ENCODE measurements around the gene OCIAD1. TPM values are rescaled to one million over a fixed set of nuclear protein-coding genes. Genes with fewer than 3 reads are reported as not detected.
"Not testable (repeated sequence)": the region's sequence is repeated elsewhere in the genome, so short reads cannot be mapped to it uniquely, and the experiment has no call there.

OCIAD1 gene
- total RNA-seq, 1 donor: 43.4 TPM

DNA sequence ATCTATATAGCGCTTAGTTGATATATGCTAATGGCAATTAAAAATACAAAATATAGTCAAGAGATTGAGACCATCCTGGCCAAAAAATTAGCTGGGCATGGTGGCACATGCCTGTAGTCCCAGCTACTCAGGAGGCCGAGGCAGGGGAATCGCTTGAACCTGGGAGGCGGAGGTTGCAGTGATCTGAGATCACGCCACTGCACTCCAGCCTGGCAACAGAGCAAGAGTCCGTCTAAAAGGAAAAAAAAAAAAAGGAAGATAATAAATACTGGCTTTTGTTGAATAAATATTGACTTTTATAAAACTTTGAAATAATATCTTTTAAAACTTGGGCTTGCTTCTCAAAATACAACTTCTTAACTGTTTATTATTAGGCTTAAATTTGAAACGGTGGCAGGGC lies 14.6 kb upstream of the OCIAD1 start:
- not testable (repeated sequence) for DNase-seq (ENCODE audit: low read depth in 2 of 3, low spot score in 2 of 3)

DNA sequence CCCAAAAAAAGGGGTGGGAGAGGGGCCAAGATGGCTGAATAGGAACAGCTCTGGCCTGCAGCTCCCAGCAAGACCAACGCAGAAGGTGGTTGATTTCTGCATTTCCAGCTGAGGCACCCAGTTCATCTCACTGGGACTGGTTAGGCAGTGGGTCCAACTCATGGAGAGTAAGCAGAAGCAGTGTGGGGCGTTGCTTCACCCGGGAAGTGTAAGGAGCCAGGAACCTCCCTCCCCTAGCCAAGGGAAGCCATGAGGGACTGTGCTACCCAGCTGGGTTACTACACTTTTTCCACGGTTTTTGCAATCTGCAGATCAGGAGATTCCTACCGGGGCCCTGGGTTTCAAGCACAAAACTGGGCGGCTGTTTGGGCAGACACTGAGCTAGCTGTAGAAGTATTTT lies 13.9 kb upstream of the OCIAD1 start:
- no peak for DNase-seq (ENCODE audit: low read depth in 2 of 3, low spot score in 2 of 3)

DNA sequence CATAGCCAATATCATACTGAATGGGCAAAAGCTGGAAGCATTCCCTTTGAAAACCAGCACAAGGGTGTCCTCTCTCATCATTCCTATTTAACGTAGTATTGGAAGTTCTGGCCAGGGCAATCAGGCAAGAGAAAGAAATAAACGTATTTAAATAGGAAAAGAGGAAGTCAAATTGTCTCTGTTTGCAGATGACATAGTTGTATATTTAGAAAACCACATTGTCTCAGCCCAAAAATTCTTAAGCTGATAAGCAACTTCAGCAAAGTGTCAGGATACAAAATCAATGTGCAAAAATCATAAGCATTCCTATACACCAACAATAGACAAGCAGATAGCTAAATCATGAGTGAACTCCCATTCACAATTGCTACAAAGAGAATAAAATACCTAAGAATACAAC lies 9.5 kb upstream of the OCIAD1 start:
- DNase-seq (ENCODE audit: low read depth in 2 of 3, low spot score in 2 of 3): peak in 1 of 3 donors; percentile 21

DNA sequence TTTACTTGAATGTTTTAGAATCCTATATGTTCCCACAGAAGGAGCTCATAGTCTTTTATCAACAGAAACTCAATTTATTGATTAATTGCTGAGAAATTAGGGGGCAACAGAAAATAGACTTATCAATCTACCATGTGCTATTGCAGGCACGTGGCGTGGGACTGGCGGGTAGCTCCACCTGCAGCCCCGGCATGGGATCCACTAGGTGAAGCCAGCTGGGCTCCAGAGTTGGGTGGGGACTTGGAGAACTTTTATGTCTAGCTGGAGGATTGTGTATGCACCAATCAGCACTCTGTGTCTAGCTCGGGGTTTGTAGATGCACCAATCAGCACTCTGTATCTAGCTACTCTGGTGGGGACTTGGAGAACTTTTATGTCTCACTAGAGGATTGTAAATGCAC lies 3.3 kb upstream of the OCIAD1 start:
- DNase-seq (ENCODE audit: low read depth in 2 of 3, low spot score in 2 of 3): no peak

DNA sequence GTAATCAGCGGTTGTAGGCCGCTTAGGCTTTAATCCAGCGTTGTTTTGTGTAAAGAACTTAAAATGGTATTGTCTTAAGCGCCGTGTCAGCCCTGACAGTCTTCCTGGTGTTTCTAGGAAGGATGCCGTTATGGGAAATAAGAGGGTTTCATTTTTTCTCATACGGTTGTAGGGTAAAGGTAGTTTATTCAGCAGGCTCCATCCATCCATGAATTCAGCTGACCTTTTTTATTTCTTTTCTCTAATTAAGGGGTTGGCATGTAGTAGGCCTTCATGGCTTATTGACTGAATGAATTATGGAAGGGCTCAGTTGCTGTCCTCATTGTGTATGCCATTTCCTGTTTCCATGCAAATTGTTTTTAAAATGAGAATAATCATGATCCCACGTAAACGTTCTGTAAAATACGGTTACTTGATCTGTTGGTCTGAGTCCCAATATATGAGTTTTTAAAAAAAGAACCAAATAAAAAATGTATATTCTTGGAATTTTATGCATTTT lies 693 bp downstream of the OCIAD1 start:
- peak in 1 of 3 donors; percentile 32 for DNase-seq (ENCODE audit: low read depth in 2 of 3, low spot score in 2 of 3)

DNA sequence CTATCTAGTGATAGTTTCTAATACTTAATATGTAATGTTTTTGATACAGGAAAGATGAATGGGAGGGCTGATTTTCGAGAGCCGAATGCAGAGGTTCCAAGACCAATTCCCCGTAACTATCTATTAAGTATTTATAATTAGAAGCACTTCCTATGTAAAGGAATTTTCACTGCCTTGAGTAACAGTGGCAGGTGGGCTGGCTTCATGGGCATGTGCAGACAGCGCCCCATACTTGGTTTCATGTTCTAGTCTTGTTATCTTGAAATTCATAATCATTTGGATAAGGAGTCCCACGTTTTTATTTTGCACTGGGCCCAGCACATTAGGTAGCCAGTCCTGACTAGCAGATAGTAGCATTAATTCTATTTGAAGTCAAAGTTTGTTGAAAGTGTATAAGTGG lies 1.7 kb downstream of the OCIAD1 start:
- DNase-seq (ENCODE audit: low read depth in 2 of 3, low spot score in 2 of 3): no peak

DNA sequence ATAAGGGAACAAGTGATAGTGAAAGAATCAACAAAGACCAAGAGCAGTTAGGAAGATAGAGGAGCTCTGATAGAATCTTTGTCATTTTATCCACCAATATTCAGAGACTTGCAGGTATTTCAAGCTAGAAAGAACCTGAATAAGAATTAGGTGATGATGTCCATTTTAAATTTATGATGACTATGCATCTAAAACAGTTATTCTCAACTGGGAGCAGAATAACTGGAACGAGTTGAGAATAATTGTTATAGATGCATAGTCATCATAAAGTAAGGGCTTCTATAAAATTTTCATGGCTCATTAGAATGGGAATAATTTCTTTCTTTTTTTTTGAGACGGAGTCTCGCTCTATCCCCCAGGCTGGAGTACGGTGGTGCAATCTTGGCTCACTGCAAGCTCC lies 5.8 kb downstream of the OCIAD1 start:
- DNase-seq (ENCODE audit: low read depth in 2 of 3, low spot score in 2 of 3): no peak

DNA sequence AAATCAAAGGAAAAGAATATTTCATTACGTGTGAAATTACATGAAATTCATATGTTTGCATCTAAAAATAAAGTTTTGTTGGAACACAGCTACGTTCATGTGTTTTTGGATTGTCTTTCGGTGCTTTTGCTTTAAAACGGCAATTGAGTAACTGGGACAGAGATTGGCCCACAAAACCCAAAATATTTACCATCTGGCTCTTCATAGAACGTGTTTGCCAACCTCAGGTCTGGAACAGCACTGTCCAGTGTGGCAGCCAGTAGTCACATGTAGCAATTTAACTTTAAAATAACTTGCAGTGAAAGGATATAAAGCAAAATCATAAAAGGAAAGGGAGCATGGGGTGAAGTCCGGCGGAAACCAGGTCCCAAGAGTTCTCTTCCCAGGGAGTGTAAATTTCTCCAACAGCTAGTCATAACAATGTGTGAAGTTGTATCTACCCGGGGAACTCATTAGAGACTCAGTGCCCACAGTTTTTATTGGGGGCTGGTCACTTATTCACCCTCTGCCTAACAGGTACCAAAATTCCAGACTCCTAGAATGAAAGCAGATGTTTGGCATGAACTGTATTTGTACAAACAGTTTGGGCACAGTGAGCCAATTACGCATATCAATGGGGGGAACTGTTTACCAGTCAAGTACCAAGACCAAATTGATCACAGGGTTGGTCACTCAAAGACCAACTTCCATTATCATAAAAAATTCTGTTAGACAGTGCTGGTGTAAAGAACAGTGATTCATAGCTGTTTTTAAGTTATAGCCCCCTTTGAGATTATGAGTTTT lies 10.3 kb downstream of the OCIAD1 start:
- DNase-seq (ENCODE audit: low read depth in 2 of 3, low spot score in 2 of 3): no peak

DNA sequence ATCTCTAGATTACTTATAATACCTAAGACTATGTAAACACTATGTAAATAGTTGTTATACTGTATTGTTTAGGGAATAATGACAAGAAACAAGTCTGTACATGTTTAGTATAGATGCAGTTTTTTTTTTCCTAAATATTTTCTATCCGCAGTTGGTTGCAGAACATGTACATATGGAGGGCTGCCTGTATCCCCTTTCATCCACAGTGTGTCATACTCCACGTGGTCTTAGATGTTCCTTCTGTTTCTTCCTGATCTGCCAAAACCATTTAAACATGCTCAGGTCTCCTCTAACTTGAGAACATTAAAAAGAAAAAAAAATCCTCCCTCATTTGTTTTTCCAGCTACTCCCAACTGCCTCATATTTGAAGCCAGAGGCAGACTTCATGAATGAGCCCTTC lies 14.0 kb downstream of the OCIAD1 start:
- DNase-seq (ENCODE audit: low read depth in 2 of 3, low spot score in 2 of 3): no peak

DNA sequence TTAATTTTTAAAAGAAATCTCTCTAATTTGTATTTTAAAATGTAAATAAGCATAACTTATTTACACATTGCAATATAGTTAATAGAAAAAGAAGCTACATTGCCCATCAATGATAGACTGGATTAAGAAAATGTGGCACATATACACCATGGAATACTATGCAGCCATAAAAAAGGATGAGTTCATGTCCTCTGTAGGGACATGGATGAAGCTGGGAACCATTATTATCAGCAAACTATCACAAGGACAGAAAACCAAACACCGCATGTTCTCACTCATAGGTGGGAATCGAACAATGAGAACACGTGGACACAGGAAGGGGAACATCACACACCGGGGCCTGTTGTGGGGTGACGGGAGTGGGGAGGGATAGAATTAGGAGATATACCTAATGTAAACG lies 17.9 kb downstream of the OCIAD1 start:
- not testable (repeated sequence) for DNase-seq (ENCODE audit: low read depth in 2 of 3, low spot score in 2 of 3)

DNA sequence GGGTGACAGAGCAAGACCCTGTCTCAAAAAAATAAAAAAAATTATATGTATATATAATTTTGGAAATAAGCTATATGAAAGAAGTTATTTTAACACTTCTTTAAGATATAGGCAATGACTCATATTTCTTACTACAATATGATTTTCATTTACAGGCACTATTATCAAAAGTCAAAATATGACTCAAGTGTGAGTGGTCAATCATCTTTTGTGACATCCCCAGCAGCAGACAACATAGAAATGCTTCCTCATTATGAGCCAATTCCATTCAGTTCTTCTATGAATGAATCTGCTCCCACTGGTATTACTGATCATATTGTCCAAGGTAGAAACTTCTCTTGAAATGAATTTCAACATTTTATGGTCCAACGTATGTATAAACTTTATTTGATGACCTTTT lies 20.8 kb downstream of the OCIAD1 start:
- no peak for DNase-seq (ENCODE audit: low read depth in 2 of 3, low spot score in 2 of 3)

DNA sequence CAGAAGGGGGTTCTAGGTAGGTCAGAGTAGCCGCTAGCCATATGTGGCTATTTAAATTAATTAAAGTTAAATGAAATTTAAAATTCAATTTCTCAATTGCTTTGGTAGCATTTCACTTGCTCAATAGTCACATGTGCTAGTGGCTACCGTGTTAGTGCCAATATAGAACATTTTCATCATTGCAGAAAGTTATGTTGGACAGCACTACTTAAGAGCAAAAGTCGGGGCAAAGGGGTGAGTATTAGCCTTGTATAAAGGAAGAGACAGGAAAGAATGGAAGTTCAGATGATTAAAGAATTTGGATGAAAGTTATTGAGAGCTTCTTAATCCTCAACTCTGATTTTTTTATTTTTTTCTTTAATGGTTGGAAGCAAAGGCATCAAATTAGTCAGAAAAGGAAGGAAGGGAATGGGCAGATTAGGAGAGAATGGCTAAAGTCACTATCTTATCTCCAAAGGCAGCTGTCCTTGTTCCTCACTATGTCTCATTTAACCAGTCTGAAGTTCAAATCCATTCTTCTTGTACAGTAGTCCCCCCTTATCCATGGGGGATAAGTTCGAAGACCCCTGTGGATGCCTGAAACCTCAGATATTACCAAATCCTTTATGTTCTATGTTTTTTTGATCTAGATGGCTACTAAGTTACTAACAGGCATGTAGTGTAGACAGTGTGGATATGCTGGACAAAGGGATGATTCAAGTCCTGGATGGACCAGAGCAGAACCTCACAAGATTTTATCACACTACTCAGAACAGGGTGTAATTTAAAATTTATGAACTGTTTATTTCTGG lies 22.9 kb downstream of the OCIAD1 start:
- peak in 2 of 3 donors; percentile 22 to 45 for DNase-seq (ENCODE audit: low read depth in 2 of 3, low spot score in 2 of 3)

DNA sequence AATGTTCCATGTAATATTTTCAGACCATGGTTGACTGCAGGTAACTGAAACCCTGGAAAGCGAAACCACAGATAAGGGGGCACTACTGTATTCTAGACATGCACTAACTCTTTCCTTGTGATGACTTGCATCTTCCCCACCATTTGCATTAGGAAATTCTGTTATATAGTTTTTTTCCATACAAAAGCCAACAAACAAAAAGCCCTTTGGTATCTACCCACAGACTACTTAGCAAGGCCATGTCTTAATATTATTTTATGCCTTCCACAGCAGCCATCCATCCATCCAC lies 23.5 kb downstream of the OCIAD1 start:
- no peak for DNase-seq (ENCODE audit: low read depth in 2 of 3, low spot score in 2 of 3)

DNA sequence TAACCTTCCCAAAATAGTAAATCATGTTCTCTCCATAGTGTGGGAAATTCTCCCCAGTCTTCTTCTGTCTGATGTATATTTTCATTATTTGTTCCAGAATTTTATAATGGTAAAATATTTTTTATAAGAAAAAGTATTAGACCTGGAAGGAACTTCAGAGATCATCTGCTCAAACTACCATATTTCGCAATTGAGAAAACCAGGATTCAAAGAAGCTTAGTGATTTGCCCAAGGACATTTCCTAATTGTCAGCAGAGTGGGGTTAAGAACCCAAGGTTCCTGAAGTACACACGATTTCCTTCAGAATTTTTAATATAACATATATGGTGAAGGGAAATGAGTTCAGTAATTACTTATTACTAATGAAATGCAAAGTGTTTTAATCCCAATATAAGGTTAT lies 24.1 kb downstream of the OCIAD1 start:
- DNase-seq (ENCODE audit: low read depth in 2 of 3, low spot score in 2 of 3): no peak

DNA sequence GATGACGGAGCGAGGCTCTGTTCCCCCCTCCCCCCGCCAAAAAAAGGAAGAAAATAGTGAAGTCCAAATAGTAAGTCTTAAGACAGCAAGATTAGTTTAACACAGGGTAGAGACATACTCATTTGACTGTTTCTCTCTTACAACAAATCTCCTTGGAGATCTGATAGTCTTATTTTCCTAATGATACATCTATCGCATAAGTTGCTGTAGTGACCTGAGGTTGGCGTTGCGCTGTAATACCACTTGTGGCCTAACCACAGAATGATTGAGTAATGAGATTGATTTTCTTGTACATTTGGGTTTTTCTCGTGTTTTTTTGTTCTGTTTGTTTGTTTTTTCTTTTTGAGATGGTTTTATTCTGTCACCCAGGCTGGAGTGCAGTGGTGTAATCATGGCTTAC lies 27.2 kb downstream of the OCIAD1 start:
- DNase-seq (ENCODE audit: low read depth in 2 of 3, low spot score in 2 of 3): no peak

DNA sequence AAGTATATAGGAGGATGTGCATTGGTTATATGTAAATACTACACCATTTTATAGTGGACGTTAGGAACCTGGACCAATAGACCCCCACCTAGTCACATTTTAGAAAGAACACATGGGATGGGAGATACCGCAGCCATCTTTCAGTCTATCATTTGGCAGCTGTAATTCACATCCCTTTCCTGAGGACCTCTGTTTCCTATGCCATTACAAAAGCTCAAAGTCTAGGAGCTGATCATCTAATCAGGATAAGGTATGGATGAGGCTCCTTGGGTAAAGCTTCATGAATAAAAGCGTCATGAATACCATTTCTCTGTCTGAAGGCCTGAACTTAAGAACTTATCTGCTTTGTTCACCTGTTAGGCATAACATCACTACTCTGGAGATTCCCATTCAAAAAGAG lies 31.1 kb downstream of the OCIAD1 start:
- DNase-seq (ENCODE audit: low read depth in 2 of 3, low spot score in 2 of 3): no peak

DNA sequence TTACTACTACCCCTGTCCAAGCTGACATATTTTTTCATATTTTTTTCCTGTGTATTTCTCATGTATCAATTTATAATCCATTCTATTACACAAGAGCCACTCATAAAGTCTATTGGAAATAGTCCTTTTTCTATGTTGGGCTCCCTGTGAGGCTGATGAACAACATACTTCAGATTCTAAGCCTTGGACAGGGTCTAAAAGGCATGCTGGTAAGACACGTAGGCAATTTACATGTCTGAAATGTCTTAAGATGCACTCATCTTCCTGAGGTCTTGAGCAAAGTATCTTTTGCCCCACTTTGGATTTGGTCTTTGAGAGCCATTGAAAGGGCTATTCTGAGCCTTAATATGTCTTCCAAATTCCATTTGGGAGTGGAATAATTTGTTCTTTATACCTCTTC lies 31.8 kb downstream of the OCIAD1 start:
- DNase-seq (ENCODE audit: low read depth in 2 of 3, low spot score in 2 of 3): no peak

DNA sequence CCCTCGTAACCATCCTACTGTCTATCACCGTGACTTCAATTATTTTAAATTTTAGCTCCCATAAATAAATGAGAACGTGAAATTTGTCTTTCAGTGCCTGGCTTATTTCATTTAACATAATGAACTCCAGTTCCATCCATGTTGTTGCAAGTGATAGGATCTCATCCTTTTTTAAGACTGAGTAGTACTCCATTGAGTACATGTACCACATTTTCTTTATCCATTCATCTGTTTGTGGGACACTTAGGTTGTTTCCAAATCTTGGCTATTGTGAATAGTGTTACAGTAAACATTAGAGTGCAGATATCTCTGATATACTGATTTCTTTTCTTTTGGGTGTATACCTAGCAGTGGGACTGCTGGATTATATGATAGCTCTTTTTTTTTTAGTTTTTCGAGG lies 32.8 kb downstream of the OCIAD1 start:
- no peak for DNase-seq (ENCODE audit: low read depth in 2 of 3, low spot score in 2 of 3)

DNA sequence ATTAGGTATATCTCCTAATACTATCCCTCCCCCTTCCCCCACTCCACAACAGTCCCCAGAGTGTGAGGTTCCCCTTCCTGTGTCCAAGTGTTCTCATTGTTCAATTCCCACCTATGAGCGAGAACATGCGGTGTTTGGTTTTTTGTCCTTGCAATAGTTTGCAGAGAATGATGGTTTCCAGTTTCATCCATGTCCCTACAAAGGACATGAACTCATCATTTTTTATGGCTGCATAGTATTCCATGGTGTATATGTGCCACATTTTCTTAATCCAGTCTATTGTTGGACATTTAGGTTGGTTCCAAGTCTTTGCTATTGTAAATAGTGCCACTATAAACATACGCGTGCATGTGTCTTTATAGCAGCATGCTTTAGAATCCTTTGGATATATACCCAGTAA lies 33.8 kb downstream of the OCIAD1 start:
- not testable (repeated sequence) for DNase-seq (ENCODE audit: low read depth in 2 of 3, low spot score in 2 of 3)

DNA sequence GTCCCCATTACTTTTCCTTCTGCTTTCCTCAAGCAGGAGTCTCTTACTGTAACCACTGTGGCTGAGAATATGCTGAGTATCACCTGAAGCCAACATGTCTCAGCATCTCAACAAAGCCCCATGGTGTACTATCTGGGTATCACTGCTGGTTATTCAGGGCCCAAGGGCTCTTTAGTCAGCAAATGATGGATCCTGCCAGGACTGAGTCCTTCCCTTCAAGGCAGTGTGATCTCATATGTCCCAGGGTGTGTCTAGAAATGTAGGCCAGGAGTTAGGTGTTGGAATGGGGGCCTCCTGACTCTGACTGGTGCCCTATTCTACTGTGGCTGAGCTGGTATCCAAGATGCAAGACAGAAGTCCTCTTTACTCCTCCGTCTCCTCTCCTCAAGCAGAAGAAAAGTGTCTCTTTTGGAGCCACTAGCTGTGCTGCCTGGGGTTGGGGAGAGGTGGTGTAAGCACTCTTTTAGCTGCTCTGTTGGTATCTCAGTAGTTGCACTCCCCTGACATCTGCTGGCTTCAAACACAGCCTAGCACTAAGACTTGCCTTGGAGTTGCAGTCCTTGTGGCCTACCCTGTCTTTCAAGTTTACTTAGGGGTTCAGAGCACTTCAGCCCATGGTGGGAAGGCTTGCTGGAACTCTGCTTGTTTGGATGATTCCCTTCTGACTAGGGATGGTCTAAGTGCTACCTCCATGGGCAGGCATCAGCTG lies 47.1 kb downstream of the OCIAD1 start:
- no peak for DNase-seq (ENCODE audit: low read depth in 2 of 3, low spot score in 2 of 3)

DNA sequence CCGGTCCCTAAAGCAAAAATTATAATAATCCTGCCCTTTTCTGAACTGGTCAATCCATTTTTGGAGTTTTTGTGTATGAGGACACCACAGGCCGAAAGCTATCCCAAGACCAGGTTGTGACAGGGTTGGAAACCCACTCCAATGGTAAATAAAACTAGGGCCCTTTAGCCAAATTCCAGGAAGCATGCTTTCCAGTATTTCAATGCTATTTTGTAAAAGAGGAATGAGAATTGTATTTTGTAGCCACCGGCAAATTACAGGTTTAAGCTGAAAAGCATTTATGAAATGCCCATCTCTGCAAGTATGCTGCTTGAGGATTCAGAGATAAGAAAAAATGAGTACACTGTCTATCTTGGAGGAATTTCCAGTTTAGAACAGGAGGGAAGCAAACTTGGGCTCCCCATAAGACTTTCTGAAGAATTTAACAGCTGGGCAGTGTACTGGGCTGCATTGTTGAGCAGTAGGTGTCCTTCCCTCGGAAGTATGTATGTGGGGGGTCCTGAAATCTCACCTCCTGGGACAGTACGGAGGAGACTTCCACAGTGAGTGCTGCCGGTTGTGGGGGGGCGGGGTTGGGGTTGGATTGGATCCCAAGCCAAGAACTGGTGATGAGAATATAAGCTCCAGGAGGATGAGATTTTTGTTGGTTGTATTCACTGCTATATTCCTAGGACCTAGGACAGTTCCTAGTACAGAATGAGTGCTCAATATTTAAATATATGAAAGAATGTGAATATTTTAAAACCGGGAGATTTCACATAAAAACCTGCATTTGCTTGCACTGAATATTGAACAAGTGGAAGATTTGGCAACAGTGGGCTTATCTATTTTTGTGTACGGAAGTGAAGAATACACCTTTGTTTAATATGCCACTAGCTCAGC lies 48.9 kb downstream of the OCIAD1 start:
- DNase-seq (ENCODE audit: low read depth in 2 of 3, low spot score in 2 of 3): no peak

All from hematopoietic multipotent progenitor cell (in vitro differentiated cells).